HG03442 (cell line): Measurements from ENCODE around the gene KCNJ10.
"Not testable (repeated sequence)": the region's sequence is repeated elsewhere in the genome, so short reads cannot be mapped to it uniquely, and the experiment has no call there.

ENCODE experiments used
- ATAC-seq: cut with Tn5 transposase; IDR thresholded peaks from one replicate; pipeline ENCODE4 v1.9.1; 2021; ENCODE audit warnings: mild to moderate bottlenecking, moderate library complexity; ENCODE audit not compliant: unreplicated experiment

KCNJ10 gene

GRCh38 chr1:160062230-160062532, 7.8 kb downstream of the KCNJ10 start:
- ATAC-seq, result no peak

GRCh38 chr1:160061369-160062229, 8.4 kb downstream of the KCNJ10 start:
- no peak for ATAC-seq

- ATAC-seq, result no peak
These were observed 11.9 kb downstream of the KCNJ10 start for GRCh38 chr1:160058087-160058486.

- ATAC-seq, result no peak
These were observed 13.3 kb downstream of the KCNJ10 start for GRCh38 chr1:160056648-160057169.

GRCh38 chr1:160053548-160054365, 16.2 kb downstream of the KCNJ10 start:
- no peak for ATAC-seq

GRCh38 chr1:160052936-160053335, 17.0 kb downstream of the KCNJ10 start:
- ATAC-seq, result no peak

- no peak for ATAC-seq
These were observed 19.3 kb downstream of the KCNJ10 start for GRCh38 chr1:160050619-160051018.

- ATAC-seq, result not testable (repeated sequence)
These were observed 19.8 kb downstream of the KCNJ10 start for GRCh38 chr1:160050182-160050581.

GRCh38 chr1:160049101-160049500, 20.9 kb downstream of the KCNJ10 start:
- ATAC-seq, result no peak

- no peak for ATAC-seq
These were observed 21.6 kb downstream of the KCNJ10 start for GRCh38 chr1:160048335-160048734.

- peak; percentile 25 for ATAC-seq
These were observed 22.6 kb downstream of the KCNJ10 start for GRCh38 chr1:160047111-160047991.

- ATAC-seq, result peak; percentile 72
These were observed 23.4 kb downstream of the KCNJ10 start for GRCh38 chr1:160046494-160047110.

GRCh38 chr1:160045653-160046052, 24.3 kb downstream of the KCNJ10 start:
- ATAC-seq, result no peak

- no peak for ATAC-seq
These were observed 26.4 kb downstream of the KCNJ10 start for GRCh38 chr1:160043543-160043942.

- no peak for ATAC-seq
These were observed 29.5 kb downstream of the KCNJ10 start for GRCh38 chr1:160040476-160040875.

- no peak for ATAC-seq
These were observed 37.7 kb downstream of the KCNJ10 start for GRCh38 chr1:160032165-160032820.

GRCh38 chr1:160031365-160032164, 38.4 kb downstream of the KCNJ10 start, which contains the start of gene PIGM:
Gene PIGM (minus strand): TSS chr1:160031990. CDS start chr1:160031739, 251 bp downstream.
- ATAC-seq, result peak; percentile 95

- ATAC-seq, result no peak
These were observed 39.1 kb downstream of the KCNJ10 start for GRCh38 chr1:160030657-160031364.
